HG03108 (cell line): ENCODE measurements around the gene NUTF2.
A peak's percentile ranks its signal among the peaks of the same experiment; 100 is the strongest.
"Not testable (repeated sequence)": the region's sequence is repeated elsewhere in the genome, so short reads cannot be mapped to it uniquely, and the experiment has no call there.

Source experiments
- ATAC-seq: cut with Tn5 transposase; IDR thresholded peaks from one replicate; pipeline ENCODE4 v1.9.1; 2021; ENCODE audit warnings: moderate library complexity; ENCODE audit not compliant: unreplicated experiment

NUTF2 gene

GRCh38 chr16:67883146-67883871, 36.6 kb downstream of the NUTF2 start:
- no peak for ATAC-seq

- ATAC-seq = no peak
These were observed 37.1 kb downstream of the NUTF2 start for GRCh38 chr16:67883872-67884261.

DNA sequence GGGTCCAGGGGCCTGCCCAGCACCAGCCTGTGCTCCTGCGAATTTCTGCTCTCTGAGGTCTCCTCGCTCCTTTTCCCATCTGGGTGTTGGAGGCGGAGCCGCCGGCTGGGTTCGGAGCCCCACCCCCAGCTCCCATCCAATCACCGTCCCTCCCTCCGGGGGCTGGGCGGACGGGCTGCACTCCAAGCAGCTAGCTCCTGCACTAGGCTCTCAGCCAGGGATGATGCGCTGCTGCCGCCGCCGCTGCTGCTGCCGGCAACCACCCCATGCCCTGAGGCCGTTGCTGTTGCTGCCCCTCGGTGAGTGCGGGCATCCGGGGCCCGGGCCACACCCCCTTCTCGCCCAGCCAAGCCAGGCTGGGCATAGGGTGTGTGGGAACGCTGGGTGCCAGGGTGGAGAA, 38.0 kb downstream of the NUTF2 start, which contains the start of gene NRN1L:
NRN1L (plus strand) TSS at position 202 of the 400 bp plus-strand sequence; CDS start at position 221, 19 bp downstream.
- ATAC-seq = no peak

DNA sequence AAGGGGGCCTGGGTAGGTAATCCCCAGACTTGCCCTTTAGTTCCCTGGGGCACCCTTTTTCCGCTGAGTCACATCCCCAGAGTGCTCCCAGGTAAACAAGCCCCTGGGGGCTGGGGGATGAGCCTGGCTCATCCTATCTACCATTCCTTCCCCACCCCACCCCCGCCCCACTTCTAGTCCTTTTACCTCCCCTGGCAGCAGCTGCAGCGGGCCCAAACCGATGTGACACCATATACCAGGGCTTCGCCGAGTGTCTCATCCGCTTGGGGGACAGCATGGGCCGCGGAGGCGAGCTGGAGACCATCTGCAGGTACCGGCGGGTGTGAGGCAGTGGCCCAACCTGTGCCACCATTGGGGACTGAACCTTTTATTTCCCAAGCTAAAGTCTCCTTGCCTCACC, 38.8 kb downstream of the NUTF2 start:
- ATAC-seq = no peak

GRCh38 chr16:67885976-67886375, 39.2 kb downstream of the NUTF2 start:
- no peak for ATAC-seq

DNA sequence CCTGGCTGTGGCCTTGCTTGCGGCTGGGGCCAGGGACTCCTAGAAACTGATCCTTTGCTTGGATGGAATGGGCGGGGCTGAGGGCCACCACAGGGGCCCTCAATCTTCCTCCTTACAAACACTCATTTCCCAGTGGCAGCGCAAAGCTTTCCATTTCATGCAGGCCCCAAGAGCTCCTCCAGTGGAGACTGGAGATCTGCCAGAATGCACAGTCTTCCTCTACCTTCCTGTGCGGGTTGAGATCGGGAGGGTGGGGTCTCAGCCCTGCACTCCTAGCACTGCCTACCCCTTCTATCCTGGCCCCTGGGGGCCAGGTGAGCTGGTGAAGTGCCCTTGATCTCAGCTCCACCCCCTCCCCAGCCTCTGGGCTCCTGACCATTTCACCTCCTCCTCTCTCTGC, 39.7 kb downstream of the NUTF2 start:
- no peak for ATAC-seq

DNA sequence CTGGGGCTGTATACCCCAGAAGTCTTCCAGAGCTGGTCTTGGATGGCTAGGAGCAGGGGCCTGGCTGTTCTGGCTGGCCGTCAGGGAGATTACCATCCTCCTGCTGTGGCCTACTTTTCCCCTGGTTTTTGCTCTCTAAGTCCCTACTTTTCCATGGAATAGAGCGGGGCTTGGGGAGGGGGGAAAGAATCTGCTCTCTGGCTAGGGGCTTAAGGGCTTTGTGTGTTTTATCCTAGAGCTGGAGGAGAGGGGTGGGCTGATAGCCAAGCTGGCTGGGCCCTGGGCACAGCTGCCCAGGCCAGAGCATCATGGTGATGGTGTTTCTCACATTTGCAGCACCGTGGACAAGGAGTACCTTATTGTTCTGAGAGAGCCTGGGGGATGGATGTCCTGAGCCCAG, 41.6 kb downstream of the NUTF2 start:
- no peak for ATAC-seq

DNA sequence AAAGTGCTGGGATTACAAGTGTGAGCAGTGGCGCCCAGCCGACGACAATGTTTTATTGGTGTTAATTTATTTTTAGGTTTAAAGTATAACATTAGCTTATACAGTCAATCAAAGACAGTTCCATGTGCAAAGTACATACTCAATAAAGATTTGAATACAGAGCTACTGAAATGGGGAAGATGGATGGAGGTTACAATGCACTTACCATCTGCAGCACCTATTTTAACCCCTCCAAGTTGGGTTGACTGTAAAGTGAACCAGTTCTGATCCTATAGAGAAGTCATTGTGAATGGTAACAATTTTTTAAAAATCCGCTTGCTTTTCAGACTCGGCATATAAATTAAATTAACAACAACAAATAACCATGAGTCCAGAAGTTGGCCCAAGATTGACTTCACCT, 45.6 kb downstream of the NUTF2 start:
- ATAC-seq = no peak

DNA sequence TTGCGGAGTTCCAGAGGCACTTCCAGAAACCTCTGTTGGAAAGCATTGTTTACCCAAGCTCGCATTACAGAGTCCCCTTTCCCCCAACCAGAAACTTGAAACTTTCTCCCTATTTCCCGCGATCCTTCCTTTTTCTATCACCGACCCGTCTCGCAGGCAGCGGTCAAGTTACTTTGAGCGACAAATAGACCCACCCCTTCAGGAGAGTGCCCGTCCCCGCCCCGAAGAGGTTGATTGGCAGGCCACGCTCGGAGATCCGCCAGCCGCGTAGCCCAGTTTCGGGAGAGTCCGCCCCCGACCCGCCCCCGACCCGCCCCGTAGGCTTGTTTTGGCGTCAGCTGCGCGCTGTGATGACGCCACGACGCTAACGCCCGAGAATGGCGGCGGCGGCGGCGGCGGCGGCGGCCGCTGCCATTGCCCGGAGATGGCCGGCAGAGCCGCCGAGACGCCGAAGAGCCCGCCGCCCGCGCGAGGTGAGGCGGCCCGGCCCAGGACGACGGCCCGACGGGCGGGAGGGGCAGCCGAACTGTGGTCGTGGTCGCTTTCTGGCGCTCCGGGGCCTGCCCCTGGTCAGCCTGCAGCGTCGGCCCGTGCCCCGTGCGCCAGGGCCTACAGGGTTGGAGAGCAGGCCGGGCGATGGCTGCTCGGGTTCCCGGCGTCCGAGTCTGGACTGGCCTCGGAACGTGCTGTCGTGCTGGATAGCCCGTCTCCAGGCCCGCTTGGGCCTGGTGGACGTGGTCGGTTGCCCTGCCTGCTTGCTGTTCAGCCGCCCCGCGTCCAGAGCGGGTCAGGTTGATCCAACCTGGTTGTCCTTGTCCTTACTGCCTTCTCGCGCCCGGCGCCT, 46.4 kb downstream of the NUTF2 start, which contains the start of gene PSKH1:
PSKH1 (plus strand) TSS at position 356 of the 844 bp plus-strand sequence. CDS start 15,496 bp downstream, outside the sequence.
- peak; percentile 89 for ATAC-seq

- ATAC-seq = no peak
These were observed 47.1 kb downstream of the NUTF2 start for GRCh38 chr16:67893743-67894399.

- no peak for ATAC-seq
These were observed 50.5 kb downstream of the NUTF2 start for GRCh38 chr16:67897231-67897630.

- no peak for ATAC-seq
These were observed 55.0 kb downstream of the NUTF2 start for GRCh38 chr16:67901734-67902133.

DNA sequence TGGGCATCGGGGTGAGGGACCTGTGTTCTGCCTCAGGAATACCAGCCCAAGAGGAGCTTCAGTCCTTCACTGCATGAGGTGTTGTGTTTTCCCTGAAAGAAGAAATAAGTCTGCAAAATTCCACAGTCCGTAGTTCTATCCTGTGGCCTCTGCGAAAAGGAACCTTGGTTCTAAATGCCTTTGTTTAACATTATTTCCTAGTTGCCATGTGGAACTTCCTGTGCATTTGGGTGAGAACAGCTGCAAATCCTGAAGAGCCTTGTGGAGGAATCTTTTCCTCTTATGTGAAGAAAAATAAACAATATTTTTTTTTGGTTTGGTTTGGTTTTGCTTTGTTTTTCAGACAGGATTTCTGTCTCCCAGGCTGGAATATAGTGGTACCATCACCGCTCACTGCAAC, 56.1 kb downstream of the NUTF2 start:
- ATAC-seq = no peak

- no peak for ATAC-seq
These were observed 60.9 kb downstream of the NUTF2 start for GRCh38 chr16:67907397-67908180.

- ATAC-seq = no peak
These were observed 62.5 kb downstream of the NUTF2 start for GRCh38 chr16:67909056-67909742.

- ATAC-seq = no peak
These were observed 63.4 kb downstream of the NUTF2 start for GRCh38 chr16:67910158-67910557.

DNA sequence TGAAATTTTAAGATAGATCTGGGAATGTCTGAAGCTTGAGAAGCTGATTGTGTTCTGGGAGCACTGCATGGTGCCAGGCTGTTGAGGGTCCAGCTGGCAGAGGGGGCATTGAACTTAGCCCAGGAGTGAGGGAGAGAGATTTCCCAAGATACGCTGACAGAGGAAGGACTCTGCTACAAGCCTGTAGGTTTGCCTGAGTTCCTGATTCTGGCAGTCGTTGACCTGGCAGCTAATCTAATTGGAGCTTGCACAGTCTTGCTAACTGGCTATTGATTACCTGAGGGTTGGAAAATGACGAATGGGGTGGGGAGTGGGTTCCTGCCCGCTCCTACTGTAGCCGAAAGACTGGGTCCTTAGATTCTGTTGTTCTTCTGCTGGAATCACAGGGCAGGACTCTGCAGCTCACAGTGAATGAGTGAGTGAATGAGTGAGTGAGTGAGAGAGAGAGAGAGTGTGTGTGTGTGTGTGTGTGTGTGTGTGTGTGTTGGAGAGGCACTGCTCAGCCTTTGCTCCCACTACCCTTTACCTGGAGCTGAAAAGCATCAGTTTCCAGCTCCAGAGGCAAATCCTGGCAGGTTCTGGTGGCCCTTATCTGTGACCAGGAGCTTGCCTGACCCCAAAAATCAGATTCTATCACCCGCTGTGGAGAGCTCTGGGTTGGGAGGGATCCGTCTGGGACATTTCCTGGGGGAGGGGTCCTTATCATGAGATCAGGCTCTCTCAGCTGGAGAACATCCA, 68.2 kb downstream of the NUTF2 start:
- ATAC-seq = no peak

DNA sequence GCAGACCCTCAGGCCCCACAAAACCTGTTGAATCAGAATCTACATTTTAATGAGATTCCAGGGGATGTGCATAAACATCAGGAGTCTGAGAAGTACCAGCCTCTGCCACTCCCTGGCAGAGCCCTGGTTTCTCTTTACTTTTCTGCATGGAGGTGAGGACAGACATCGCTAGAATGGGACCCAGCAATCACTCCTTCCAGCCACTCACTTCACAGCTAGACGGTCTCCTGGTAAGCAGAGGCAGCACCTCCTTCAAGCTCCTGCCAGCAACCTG, 68.7 kb downstream of the NUTF2 start:
- ATAC-seq = not testable (repeated sequence)

DNA sequence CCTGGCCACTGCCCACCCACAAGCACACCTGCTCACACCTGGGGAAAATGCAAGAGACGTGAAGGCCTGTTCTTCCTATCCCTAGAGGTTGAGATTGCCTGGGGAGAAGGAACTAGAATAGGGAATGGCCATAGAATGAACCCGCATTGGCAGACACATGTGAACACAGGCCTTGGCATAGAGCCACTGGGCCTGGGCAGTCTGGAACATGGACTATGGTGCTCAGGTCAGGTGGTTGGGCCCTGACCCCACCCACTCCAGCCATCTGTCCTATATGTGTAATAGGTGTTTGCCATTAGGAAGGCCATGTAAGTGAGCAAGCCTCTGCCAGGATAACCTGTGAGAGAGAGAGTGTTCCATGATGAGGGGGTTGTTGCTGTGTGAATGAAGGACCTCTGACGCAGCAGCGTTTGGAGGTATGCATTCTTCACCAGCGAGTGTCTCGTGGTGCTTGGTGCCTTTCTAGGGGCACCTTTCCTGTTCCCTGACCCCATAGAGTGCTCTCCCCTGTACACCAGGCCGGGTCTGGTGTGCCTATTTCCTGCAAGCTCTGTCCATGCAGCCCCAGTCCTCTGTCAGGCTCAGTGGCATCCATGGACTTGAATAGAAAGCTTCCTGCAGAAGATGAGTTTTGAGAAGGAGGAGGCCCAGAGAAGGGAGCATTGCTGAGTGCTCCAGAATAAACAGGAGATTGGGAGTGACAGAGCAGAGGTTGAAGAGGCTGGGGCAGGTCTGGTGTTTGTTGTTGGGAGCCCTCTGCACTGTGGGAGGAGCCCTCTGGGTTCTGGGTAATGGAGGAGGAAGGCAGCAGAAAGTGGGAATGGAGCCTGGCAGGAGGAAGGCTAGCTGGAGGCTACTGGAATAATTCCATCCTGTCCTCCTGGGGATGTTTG, 69.3 kb downstream of the NUTF2 start:
- ATAC-seq = no peak
